ENCODE results near the gene RHOJ.
A peak's percentile ranks its signal among the peaks of the same experiment; 100 is the strongest.

RHOJ gene

GRCh38 chr14:63268771-63269170 lies 64.5 kb downstream of the RHOJ start:
- in situ Hi-C loops (cut with HindIII; ENCODE audit: low sequenced_read_pairs), result no loop called here
- no peak for TF ChIP-seq CTCF (IDR thresholded peaks at IDR 0.05; ENCODE audit: low read depth, low read length, missing control alignments)
- DNase-seq (ENCODE audit: low read depth), result no peak
- no peak overlapping the region for H3K4me3 ChIP-seq (ENCODE audit: low read depth, low read length)

- in situ Hi-C loops (cut with HindIII; ENCODE audit: low sequenced_read_pairs), result no loop called here
Observed at GRCh38 chr14:63269561-63270225, 65.5 kb downstream of the RHOJ start.

GRCh38 chr14:63273129-63273528 lies 68.9 kb downstream of the RHOJ start:
- no peak for DNase-seq (ENCODE audit: low read depth)
- no peak overlapping the region for H3K4me3 ChIP-seq (ENCODE audit: low read depth, low read length)
- in situ Hi-C loops (cut with HindIII; ENCODE audit: low sequenced_read_pairs), result no loop called here

More at GRCh38 chr14:63269561-63270225, 65.5 kb downstream of the RHOJ start:
- H3K4me3 ChIP-seq (ENCODE audit: low read depth, low read length), result no peak overlapping the region
- no peak for TF ChIP-seq CTCF (IDR thresholded peaks at IDR 0.05; ENCODE audit: low read depth, low read length, missing control alignments)
- DNase-seq (ENCODE audit: low read depth), result peak; percentile 26

GRCh38 chr14:63273717-63274655 lies 69.7 kb downstream of the RHOJ start:
- in situ Hi-C loops (cut with HindIII; ENCODE audit: low sequenced_read_pairs), result no loop called here
- DNase-seq (ENCODE audit: low read depth), result no peak
- TF ChIP-seq CTCF (IDR thresholded peaks at IDR 0.05; ENCODE audit: low read depth, low read length, missing control alignments), result no peak
- H3K4me3 ChIP-seq (ENCODE audit: low read depth, low read length), result no peak overlapping the region

More at GRCh38 chr14:63273129-63273528, 68.9 kb downstream of the RHOJ start:
- no peak for TF ChIP-seq CTCF (IDR thresholded peaks at IDR 0.05; ENCODE audit: low read depth, low read length, missing control alignments)

- TF ChIP-seq CTCF (IDR thresholded peaks at IDR 0.05; ENCODE audit: low read depth, low read length, missing control alignments), result no peak
- no peak overlapping the region for H3K4me3 ChIP-seq (ENCODE audit: low read depth, low read length)
- DNase-seq (ENCODE audit: low read depth), result no peak
- in situ Hi-C loops (cut with HindIII; ENCODE audit: low sequenced_read_pairs), result no loop called here
Observed at GRCh38 chr14:63275611-63276010, 71.4 kb downstream of the RHOJ start.

GRCh38 chr14:63276016-63276415 lies 71.8 kb downstream of the RHOJ start:
- in situ Hi-C loops (cut with HindIII; ENCODE audit: low sequenced_read_pairs), result no loop called here
- no peak for TF ChIP-seq CTCF (IDR thresholded peaks at IDR 0.05; ENCODE audit: low read depth, low read length, missing control alignments)
- H3K4me3 ChIP-seq (ENCODE audit: low read depth, low read length), result no peak overlapping the region
- no peak for DNase-seq (ENCODE audit: low read depth)
